Measurements from ENCODE around the gene WSCD1.

GRCh38 chr17:6061290-6061689, 8.9 kb upstream of the WSCD1 start:
- TF ChIP-seq, protein P1, sequence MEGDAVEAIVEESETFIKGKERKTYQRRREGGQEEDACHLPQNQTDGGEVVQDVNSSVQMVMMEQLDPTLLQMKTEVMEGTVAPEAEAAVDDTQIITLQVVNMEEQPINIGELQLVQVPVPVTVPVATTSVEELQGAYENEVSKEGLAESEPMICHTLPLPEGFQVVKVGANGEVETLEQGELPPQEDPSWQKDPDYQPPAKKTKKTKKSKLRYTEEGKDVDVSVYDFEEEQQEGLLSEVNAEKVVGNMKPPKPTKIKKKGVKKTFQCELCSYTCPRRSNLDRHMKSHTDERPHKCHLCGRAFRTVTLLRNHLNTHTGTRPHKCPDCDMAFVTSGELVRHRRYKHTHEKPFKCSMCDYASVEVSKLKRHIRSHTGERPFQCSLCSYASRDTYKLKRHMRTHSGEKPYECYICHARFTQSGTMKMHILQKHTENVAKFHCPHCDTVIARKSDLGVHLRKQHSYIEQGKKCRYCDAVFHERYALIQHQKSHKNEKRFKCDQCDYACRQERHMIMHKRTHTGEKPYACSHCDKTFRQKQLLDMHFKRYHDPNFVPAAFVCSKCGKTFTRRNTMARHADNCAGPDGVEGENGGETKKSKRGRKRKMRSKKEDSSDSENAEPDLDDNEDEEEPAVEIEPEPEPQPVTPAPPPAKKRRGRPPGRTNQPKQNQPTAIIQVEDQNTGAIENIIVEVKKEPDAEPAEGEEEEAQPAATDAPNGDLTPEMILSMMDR (IDR thresholded peaks at IDR 0.05): no peak
- no peak for TF ChIP-seq POLR2A (IDR thresholded peaks at IDR 0.05)

Measured in testis (tissue), 2 donors.